AG04449 (cell line): ENCODE results near the gene SLF2.

ENCODE experiments used
- CTCF ChIA-PET: fragments of 350-600 bp; formaldehyde crosslinking; extraction: SDS; loops from one replicate; lab custom pipeline; 2021; ENCODE audit warnings: antibody characterized with exemption; lab: Yijun Ruan, JAX
- POLR2A ChIA-PET: fragments of 400-600, 350-600 bp; formaldehyde crosslinking; extraction: SDS; loops from one replicate; lab custom pipeline; 2020; ENCODE audit warnings: antibody characterized with exemption, inconsistent platforms; lab: Yijun Ruan, JAX
- DNase-seq: peaks from one replicate; pipeline ENCODE4 v3.0.0-alpha.2; 2010; ENCODE audit warnings: low read depth, low spot score
- H3K4me3 ChIP-seq: 2 replicates; pipeline ENCODE4 v1.5.1; 2011; ENCODE audit warnings: low read depth, mild to moderate bottlenecking, control low read depth, low read length
- CTCF ChIP-seq: IDR thresholded peaks from one replicate; pipeline ENCODE4 v1.5.1; 2011; ENCODE audit warnings: mild to moderate bottlenecking, moderate library complexity, low read length, control low read depth, inconsistent platforms; ENCODE audit not compliant: insufficient read depth; ENCODE audit errors: missing control alignments

SLF2 gene

GRCh38 chr10:100998991-100999741 lies 86.4 kb downstream of the SLF2 start:
- CTCF ChIA-PET, result interaction anchor here (0.6 to 26.4 kb wide), 10 partner anchors 10 to 1114 kb away, joined by 3 to 803 read pairs (median 11); partner anchors contain the start of genes KAZALD1, MRPL43, PDZD7 and SFXN3
- TF ChIP-seq CTCF, result peak; percentile 96
- H3K4me3 ChIP-seq, result peak overlapping the region; percentile 85
- POLR2A ChIA-PET, result interaction anchor here (0.9 to 2.6 kb wide), 8 partner anchors 8 to 33 kb away, joined by 3 to 16 read pairs (median 4); partner anchors contain the start of genes MRPL43, PDZD7, SFXN3 and TWNK
- no peak for DNase-seq

- H3K4me3 ChIP-seq, result peak within 1 kb of the TSS; percentile 85
- no peak for DNase-seq
- ChIA-PET CTCF (interaction anchor here (0.6 to 26.4 kb wide), 9 partner anchors 9 to 1114 kb away, joined by 3 to 803 read pairs (median 13); partner anchors contain the start of genes KAZALD1, MRPL43, PDZD7 and SFXN3), POLR2A (interaction anchor here (1.0 to 2.6 kb wide), 6 partner anchors 8 to 32 kb away, joined by 3 to 16 read pairs (median 4); partner anchors contain the start of genes MRPL43, PDZD7, SFXN3 and TWNK)
- no peak for TF ChIP-seq CTCF
These were observed 87.0 kb downstream of the SLF2 start, which contains the start of gene LZTS2 for GRCh38 chr10:100999742-101000126. LZTS2 (plus strand) TSS chr10:100999808; CDS start chr10:101002539, 2,731 bp downstream.

- ChIA-PET POLR2A (interaction anchor here (1.0 to 2.6 kb wide), 4 partner anchors 7 to 32 kb away, joined by 4 to 16 read pairs (median 4); partner anchors contain the start of genes MRPL43 and TWNK), CTCF (interaction anchor here (1.0 to 26.4 kb wide), 7 partner anchors 9 to 54 kb away, joined by 3 to 803 read pairs (median 119); partner anchors contain the start of genes MRPL43, PDZD7, SFXN3 and TWNK)
- no peak for TF ChIP-seq CTCF
- peak overlapping the region; percentile 85 for H3K4me3 ChIP-seq
- DNase-seq, result no peak
These were observed 87.6 kb downstream of the SLF2 start for GRCh38 chr10:101000127-101000914.

- peak; percentile 70 for DNase-seq
- ChIA-PET CTCF (interaction anchor here (0.7 to 26.4 kb wide), 5 partner anchors 8 to 36 kb away, joined by 3 to 803 read pairs (median 242); partner anchors contain the start of genes PDZD7 and SFXN3), POLR2A (interaction anchor here (0.9 to 2.6 kb wide), 2 partner anchors 13 to 28 kb away, joined by 3 to 16 read pairs; no protein-coding TSS in a partner anchor)
- TF ChIP-seq CTCF, result no peak
- H3K4me3 ChIP-seq, result peak overlapping the region; percentile 85
These were observed 88.3 kb downstream of the SLF2 start for GRCh38 chr10:101000915-101001658.

- H3K4me3 ChIP-seq, result peak overlapping the region; percentile 85
- ChIA-PET CTCF (interaction anchor here (0.7 to 26.4 kb wide), 4 partner anchors 7 to 37 kb away, joined by 3 to 803 read pairs (median 170); no protein-coding TSS in a partner anchor), POLR2A (interaction anchor here (0.9 to 2.6 kb wide), 2 partner anchors 13 to 27 kb away, joined by 3 to 16 read pairs; no protein-coding TSS in a partner anchor)
- no peak for TF ChIP-seq CTCF
- no peak for DNase-seq
These were observed 88.9 kb downstream of the SLF2 start for GRCh38 chr10:101001659-101002035.
